DOHH2 (cell line): ENCODE data around the gene ARHGAP24.

Experiments used
- H3F3A ChIP-seq: fragments of 200-600 bp; sonication (generic), shearing (Covaris generic); 2 replicates; pipeline ENCODE4 v1.6.0; 2016; ENCODE audit warnings: antibody characterized with exemption, mild to moderate bottlenecking; ENCODE audit not compliant: control insufficient read depth, insufficient read depth
- H3K27ac ChIP-seq: fragments of 200-600 bp; sonication (generic); 2 replicates; pipeline ENCODE4 v1.5.1; 2014; ENCODE audit warnings: low read depth, mild to moderate bottlenecking, low read length, moderate library complexity
- H3K27me3 ChIP-seq: fragments of 200-600 bp; sonication (generic); 2 replicates; pipeline ENCODE4 v1.6.1; 2014; ENCODE audit warnings: mild to moderate bottlenecking, low read length, mixed read lengths; ENCODE audit not compliant: control insufficient read depth
- H3K36me3 ChIP-seq: fragments of 200-600 bp; sonication (generic); 2 replicates; pipeline ENCODE4 v1.6.1; 2014; ENCODE audit warnings: mild to moderate bottlenecking, low read length, moderate library complexity, mixed read lengths; ENCODE audit not compliant: control insufficient read depth
- H3K4me1 ChIP-seq: fragments of 200-600 bp; sonication (generic); 2 replicates; pipeline ENCODE4 v1.6.1; 2014; ENCODE audit warnings: mild to moderate bottlenecking, low read length, mixed read lengths; ENCODE audit not compliant: control insufficient read depth
- H3K4me2 ChIP-seq: fragments of 200-600 bp; sonication (generic); 2 replicates; pipeline ENCODE4 v1.6.0; 2014; ENCODE audit warnings: mild to moderate bottlenecking, low read length, moderate library complexity
- H3K4me3 ChIP-seq: fragments of 200-600 bp; sonication (generic); 2 replicates; pipeline ENCODE4 v1.5.1; 2014; ENCODE audit warnings: mild to moderate bottlenecking, low read length, mixed read lengths
- H3K79me2 ChIP-seq: fragments of 200-600 bp; sonication (generic); 2 replicates; pipeline ENCODE4 v1.6.1; 2014; ENCODE audit warnings: mild to moderate bottlenecking, low read length, mixed read lengths; ENCODE audit not compliant: control insufficient read depth
- H3K9me2 ChIP-seq: fragments of 200-600 bp; sonication (generic); replicated peaks from 2 replicates; pipeline ENCODE4 v1.6.1; 2014; ENCODE audit warnings: mild to moderate bottlenecking, low read length, mixed read lengths; ENCODE audit not compliant: control insufficient read depth
- H3K9me3 ChIP-seq: fragments of 200-600 bp; sonication (generic); 2 replicates; pipeline ENCODE4 v1.6.1; 2014; ENCODE audit warnings: antibody characterized with exemption, low read length, mixed read lengths; ENCODE audit not compliant: control insufficient read depth, insufficient read depth
- H4K20me1 ChIP-seq: fragments of 200-600 bp; sonication (generic); 2 replicates; pipeline ENCODE4 v1.6.0; 2014; ENCODE audit warnings: low read depth, mild to moderate bottlenecking, antibody characterized with exemption, low read length, moderate library complexity; ENCODE audit not compliant: control insufficient read depth, insufficient read depth
- EZH2phosphoT487 ChIP-seq: fragments of 200-600 bp; sonication (generic); IDR thresholded peaks from 2 replicates; pipeline ENCODE4 v1.6.1; 2017; ENCODE audit warnings: borderline replicate concordance, mild to moderate bottlenecking, antibody characterized with exemption, low read length, moderate library complexity, mixed read lengths
- TF ChIP-seq, protein P1 (sequence below): fragments of 200-600 bp; sonication (generic); IDR thresholded peaks from one replicate; pipeline ENCODE4 v1.5.1; 2014; ENCODE audit warnings: antibody characterized with exemption, mild to moderate bottlenecking, low read depth, low read length; ENCODE audit not compliant: poor library complexity, severe bottlenecking

ARHGAP24 gene

DNA sequence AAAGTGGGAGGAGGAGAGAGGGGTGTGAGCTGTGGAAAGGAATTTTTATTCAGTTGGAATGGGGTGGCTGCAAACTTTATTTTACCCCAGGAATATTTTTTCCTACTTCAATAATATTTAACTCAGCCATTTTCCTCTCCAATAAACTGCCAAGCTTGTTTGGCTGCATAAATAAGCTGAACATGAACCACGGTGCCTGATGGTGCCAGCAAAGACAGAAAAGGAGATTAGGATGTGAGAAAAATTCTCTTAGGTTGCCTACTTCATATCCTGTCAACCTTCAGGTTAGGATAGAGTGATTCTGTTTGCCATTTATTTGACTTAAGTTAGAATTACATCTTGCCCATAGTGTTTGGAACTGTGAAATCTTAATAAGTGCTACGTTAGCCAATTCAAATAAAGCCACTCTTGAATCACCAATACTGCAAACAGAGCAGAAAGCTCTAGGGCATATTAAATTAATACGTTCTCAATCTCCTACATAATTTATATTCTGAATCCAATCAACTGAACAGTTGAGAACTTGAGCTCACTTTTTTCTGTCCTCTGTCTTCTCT lies 195.1 kb downstream of the ARHGAP24 start:
- no peak overlapping the region for H3K4me2 ChIP-seq
- no peaks in the 10 kb centered on the region for H3F3A ChIP-seq
- no peak overlapping the region for H3K4me3 ChIP-seq
- no peaks in the 10 kb centered on the region for H3K27me3 ChIP-seq
- H3K9me3 ChIP-seq, result no peaks in the 10 kb centered on the region
- no peak for TF ChIP-seq EZH2phosphoT487
- TF ChIP-seq, protein P1, sequence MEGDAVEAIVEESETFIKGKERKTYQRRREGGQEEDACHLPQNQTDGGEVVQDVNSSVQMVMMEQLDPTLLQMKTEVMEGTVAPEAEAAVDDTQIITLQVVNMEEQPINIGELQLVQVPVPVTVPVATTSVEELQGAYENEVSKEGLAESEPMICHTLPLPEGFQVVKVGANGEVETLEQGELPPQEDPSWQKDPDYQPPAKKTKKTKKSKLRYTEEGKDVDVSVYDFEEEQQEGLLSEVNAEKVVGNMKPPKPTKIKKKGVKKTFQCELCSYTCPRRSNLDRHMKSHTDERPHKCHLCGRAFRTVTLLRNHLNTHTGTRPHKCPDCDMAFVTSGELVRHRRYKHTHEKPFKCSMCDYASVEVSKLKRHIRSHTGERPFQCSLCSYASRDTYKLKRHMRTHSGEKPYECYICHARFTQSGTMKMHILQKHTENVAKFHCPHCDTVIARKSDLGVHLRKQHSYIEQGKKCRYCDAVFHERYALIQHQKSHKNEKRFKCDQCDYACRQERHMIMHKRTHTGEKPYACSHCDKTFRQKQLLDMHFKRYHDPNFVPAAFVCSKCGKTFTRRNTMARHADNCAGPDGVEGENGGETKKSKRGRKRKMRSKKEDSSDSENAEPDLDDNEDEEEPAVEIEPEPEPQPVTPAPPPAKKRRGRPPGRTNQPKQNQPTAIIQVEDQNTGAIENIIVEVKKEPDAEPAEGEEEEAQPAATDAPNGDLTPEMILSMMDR, result no peak
- H3K27ac ChIP-seq, result no peak overlapping the region
- no peaks in the 10 kb centered on the region for H3K9me2 ChIP-seq
- H4K20me1 ChIP-seq, result no peaks in the 10 kb centered on the region
- H3K79me2 ChIP-seq, result no peaks in the 10 kb centered on the region
- H3K4me1 ChIP-seq, result peaks cover 53% of the 10 kb centered on the region
- H3K36me3 ChIP-seq, result no peaks in the 10 kb centered on the region

DNA sequence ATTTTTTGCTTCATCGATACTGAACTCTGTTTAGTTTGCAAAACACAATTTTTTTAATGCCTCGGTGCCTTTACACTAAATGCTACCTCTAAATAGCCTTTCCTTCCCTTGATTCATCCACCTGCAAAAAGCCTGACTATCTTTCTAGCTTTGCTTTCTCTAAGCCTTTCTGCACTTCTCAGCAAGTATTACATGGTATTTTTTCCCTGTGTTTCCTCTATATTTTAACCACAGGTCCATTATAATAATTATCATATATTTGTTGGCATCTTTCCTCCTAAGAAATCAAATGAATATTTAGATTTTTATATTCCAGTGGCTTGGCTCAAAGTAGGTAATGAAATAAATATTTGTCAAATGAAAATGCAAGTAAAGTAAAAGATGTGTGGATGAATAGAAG lies 196.2 kb downstream of the ARHGAP24 start:
- Histone ChIP-seq H4K20me1 (no peaks in the 10 kb centered on the region), H3K27me3 (no peaks in the 10 kb centered on the region), H3K4me3 (no peak overlapping the region), H3K36me3 (no peaks in the 10 kb centered on the region), H3F3A (no peaks in the 10 kb centered on the region), H3K9me3 (no peaks in the 10 kb centered on the region), H3K4me2 (no peak overlapping the region; the same call in 1 of the 2 replicates), H3K79me2 (no peaks in the 10 kb centered on the region), H3K27ac (no peak overlapping the region), H3K4me1 (peaks cover 53% of the 10 kb centered on the region), H3K9me2 (no peaks in the 10 kb centered on the region)
- no peak for TF ChIP-seq EZH2phosphoT487
- TF ChIP-seq, protein P1, result no peak

GRCh38 chr4:85672116-85672515 lies 197.2 kb downstream of the ARHGAP24 start:
- Histone ChIP-seq H3K27me3 (no peaks in the 10 kb centered on the region), H3K27ac (no peak overlapping the region), H3K9me2 (no peaks in the 10 kb centered on the region), H3K4me3 (no peak overlapping the region), H3K4me1 (peaks cover 53% of the 10 kb centered on the region), H4K20me1 (no peaks in the 10 kb centered on the region), H3K9me3 (no peaks in the 10 kb centered on the region), H3K4me2 (peak overlapping the region; percentile 28), H3K79me2 (no peaks in the 10 kb centered on the region), H3K36me3 (no peaks in the 10 kb centered on the region), H3F3A (no peaks in the 10 kb centered on the region)
- TF ChIP-seq, protein P1, result no peak
- TF ChIP-seq EZH2phosphoT487, result no peak

DNA sequence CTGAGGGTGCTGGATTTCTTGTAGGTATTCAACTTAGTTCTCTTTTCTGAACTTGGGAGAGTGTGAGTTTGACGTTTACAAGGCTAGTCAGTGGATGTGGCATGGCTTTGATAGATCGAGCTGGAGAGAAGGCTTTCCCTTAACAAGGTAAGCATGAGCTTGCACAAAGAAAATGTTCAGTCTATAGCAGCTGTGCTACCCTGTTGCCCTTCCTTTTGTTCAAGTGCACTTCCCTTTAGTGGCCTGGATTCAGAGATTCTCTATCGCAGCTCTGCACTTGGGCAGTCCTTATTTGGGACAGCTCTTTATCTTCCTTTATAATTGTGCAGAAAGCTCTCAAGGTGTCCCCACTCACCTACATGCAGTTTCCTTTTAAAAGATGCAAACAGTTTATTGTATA lies 198.0 kb downstream of the ARHGAP24 start:
- TF ChIP-seq EZH2phosphoT487, result no peak
- TF ChIP-seq, protein P1, result no peak
- Histone ChIP-seq H4K20me1 (no peaks in the 10 kb centered on the region), H3K27ac (no peak overlapping the region), H3K9me3 (no peaks in the 10 kb centered on the region), H3K4me3 (no peak overlapping the region), H3K4me1 (peaks cover 53% of the 10 kb centered on the region), H3K9me2 (no peaks in the 10 kb centered on the region), H3K27me3 (no peaks in the 10 kb centered on the region), H3K79me2 (no peaks in the 10 kb centered on the region), H3F3A (no peaks in the 10 kb centered on the region), H3K4me2 (peak overlapping the region; percentile 3; the same call in 1 of the 2 replicates), H3K36me3 (no peaks in the 10 kb centered on the region)
